Activated B cell treated with CpG ODN at 0.5 μM for 24 hours (primary cell): Measurements from ENCODE around the gene DUXA. TPM values are rescaled to one million over a fixed set of nuclear protein-coding genes. Genes with fewer than 3 reads are reported as not detected.
A peak's percentile ranks its signal among the peaks of the same experiment; 100 is the strongest.

Experiments
- ATAC-seq: fragments of 200-7000 bp; cut with Tn5 transposase; one replicate; pipeline ENCODE4 v1.10.0; 2021; ENCODE audit warnings: low read depth, mild to moderate bottlenecking, moderate library complexity
- CTCF ChIA-PET: fragments of 350-600 bp; sonication (Branson Sonifier 250); formaldehyde crosslinking; loops from one replicate; lab custom pipeline; 2021; ENCODE audit warnings: antibody characterized with exemption; lab: Charles Lee
- POLR2A ChIA-PET: fragments of 350-600 bp; sonication (Branson Sonifier 250); formaldehyde crosslinking; loops from one replicate; lab custom pipeline; 2021; ENCODE audit warnings: antibody characterized with exemption; lab: Charles Lee
- DNase-seq: peaks from one replicate; pipeline ENCODE4 v3.0.0; 2022
- H3K27ac Mint-ChIP-seq: one replicate; pipeline ENCODE4 v1.8.0; 2020; ENCODE audit warnings: mixed read lengths
- H3K27me3 Mint-ChIP-seq: one replicate; pipeline ENCODE4 v1.8.0; 2021; ENCODE audit warnings: mixed read lengths
- H3K36me3 Mint-ChIP-seq: one replicate; pipeline ENCODE4 v1.8.0; 2021; ENCODE audit warnings: low read depth, mixed read lengths
- H3K4me1 Mint-ChIP-seq: one replicate; pipeline ENCODE4 v1.8.0; 2021; ENCODE audit warnings: mixed read lengths
- H3K4me3 Mint-ChIP-seq: one replicate; pipeline ENCODE4 v1.8.0; 2020; ENCODE audit warnings: mild to moderate bottlenecking, mixed read lengths
- H3K9me3 Mint-ChIP-seq: one replicate; pipeline ENCODE4 v1.8.0; 2020; ENCODE audit warnings: mixed read lengths
- intact Hi-C: fragments of 100-400 bp; cut with micrococcal nuclease; formaldehyde crosslinking; loops from one replicate; pipeline ENCODE4 v1.15.1; 2024
- total RNA-seq: library from RNA; stranded (reverse); gene quantifications from 2 replicates; pipeline ENCODE4 v1.2.3, GENCODE V29; 2022
- TF ChIP-seq, protein P1 (sequence below): fragments of 200-600 bp; IDR thresholded peaks from one replicate; pipeline ENCODE4 v1.8.0; 2022; ENCODE audit warnings: antibody characterized with exemption, mild to moderate bottlenecking

DUXA gene
- total RNA-seq, 1 donor from 2014 or later: not detected

DNA sequence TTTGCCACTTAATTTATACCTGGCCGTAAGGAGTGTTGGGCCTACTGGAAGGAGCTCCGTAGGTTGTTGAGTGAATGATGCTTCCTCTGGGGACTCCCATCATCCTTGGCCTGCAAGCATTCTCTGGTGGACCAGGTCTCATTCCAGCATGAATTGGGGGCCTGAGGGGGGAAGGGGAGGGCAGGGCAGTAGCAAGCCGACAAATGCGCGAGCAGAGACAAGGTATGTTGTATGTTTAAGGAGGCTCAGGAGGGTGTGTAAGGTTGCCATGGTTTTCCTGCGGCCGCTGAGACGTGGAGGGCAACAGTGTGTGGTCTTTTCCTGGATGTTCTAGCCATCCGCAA is 24.8 kb upstream of the DUXA start:
- Mint-ChIP-seq H3K4me3 (peak overlapping the region; percentile 92), H3K27ac (peak overlapping the region; percentile 71), H3K4me1 (peaks cover 36% of the 10 kb centered on the region), H3K27me3 (peaks cover 5% of the 10 kb centered on the region), H3K9me3 (peaks cover 16% of the 10 kb centered on the region), H3K36me3 (peaks cover 60% of the 10 kb centered on the region)
- DNase-seq (no peak), ATAC-seq (no peak)
- CTCF ChIA-PET: no interaction called here
- POLR2A ChIA-PET: interaction anchor here (0.6 to 2.1 kb wide), 7 partner anchors 8 to 992 kb away, joined by 3 to 15 read pairs (median 6); partner anchors contain the start of genes ZNF304, ZNF543 and ZNF805
- TF ChIP-seq, protein P1, sequence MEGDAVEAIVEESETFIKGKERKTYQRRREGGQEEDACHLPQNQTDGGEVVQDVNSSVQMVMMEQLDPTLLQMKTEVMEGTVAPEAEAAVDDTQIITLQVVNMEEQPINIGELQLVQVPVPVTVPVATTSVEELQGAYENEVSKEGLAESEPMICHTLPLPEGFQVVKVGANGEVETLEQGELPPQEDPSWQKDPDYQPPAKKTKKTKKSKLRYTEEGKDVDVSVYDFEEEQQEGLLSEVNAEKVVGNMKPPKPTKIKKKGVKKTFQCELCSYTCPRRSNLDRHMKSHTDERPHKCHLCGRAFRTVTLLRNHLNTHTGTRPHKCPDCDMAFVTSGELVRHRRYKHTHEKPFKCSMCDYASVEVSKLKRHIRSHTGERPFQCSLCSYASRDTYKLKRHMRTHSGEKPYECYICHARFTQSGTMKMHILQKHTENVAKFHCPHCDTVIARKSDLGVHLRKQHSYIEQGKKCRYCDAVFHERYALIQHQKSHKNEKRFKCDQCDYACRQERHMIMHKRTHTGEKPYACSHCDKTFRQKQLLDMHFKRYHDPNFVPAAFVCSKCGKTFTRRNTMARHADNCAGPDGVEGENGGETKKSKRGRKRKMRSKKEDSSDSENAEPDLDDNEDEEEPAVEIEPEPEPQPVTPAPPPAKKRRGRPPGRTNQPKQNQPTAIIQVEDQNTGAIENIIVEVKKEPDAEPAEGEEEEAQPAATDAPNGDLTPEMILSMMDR: no peak
- intact Hi-C loops: loop anchor here (10.0 kb wide), 1 partner anchor 173 kb away; the partner anchor contains the start of genes TRAPPC2B and ZNF547

GRCh38 chr19:57191141-57192076 is 24.1 kb upstream of the DUXA start, which contains the start of gene ZNF264:
Gene ZNF264 (plus strand): TSS chr19:57191500. CDS start chr19:57191914, 414 bp downstream.
- ChIA-PET POLR2A (interaction anchor here (0.5 to 2.1 kb wide), 13 partner anchors 9 to 992 kb away, joined by 3 to 15 read pairs (median 4); partner anchors contain the start of genes ZNF304, ZNF543, ZNF776 and ZNF805), CTCF (no interaction called here)
- H3K36me3 Mint-ChIP-seq: peaks cover 54% of the 10 kb centered on the region
- H3K4me3 Mint-ChIP-seq: peak within 1 kb of the TSS; percentile 92
- H3K9me3 Mint-ChIP-seq: peaks cover 16% of the 10 kb centered on the region
- DNase-seq (peak; percentile 88), ATAC-seq (peak; percentile 99)
- H3K4me1 Mint-ChIP-seq: peaks cover 36% of the 10 kb centered on the region
- H3K27me3 Mint-ChIP-seq: peaks cover 5% of the 10 kb centered on the region
- H3K27ac Mint-ChIP-seq: peak within 1 kb of the TSS; percentile 94
- intact Hi-C loops: loop anchor here (1.0 to 10.0 kb wide), 4 partner anchors 49 to 198 kb away; partner anchors contain the start of genes TRAPPC2B, ZNF460, ZNF547 and ZNF548
- TF ChIP-seq, protein P1: no peak

DNA sequence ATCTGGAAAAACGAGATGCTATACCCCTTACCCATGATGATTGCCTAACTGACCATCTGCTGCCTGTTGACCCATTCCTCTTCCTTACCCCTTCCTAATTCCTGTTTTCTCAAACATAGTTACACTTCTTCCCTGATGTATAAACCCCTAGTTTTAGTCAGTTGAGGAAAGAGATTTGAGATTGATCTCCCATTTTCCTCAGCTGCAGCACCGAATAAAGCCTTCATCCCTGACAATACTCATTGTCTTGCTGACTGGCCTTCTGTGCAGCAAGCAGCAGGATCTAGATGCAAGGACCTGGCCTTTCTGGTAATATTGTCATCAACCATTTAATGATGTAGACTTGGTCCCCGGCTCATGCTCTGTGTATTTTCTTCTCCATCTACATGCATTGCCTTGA is 23.0 kb upstream of the DUXA start:
- CTCF ChIA-PET: no interaction called here
- POLR2A ChIA-PET: interaction anchor here (1.2 to 2.1 kb wide), 4 partner anchors 50 to 491 kb away, joined by 4 to 15 read pairs (median 7); partner anchors contain the start of genes ZNF543 and ZNF805
- peaks cover 43% of the 10 kb centered on the region for H3K36me3 Mint-ChIP-seq

DNA sequence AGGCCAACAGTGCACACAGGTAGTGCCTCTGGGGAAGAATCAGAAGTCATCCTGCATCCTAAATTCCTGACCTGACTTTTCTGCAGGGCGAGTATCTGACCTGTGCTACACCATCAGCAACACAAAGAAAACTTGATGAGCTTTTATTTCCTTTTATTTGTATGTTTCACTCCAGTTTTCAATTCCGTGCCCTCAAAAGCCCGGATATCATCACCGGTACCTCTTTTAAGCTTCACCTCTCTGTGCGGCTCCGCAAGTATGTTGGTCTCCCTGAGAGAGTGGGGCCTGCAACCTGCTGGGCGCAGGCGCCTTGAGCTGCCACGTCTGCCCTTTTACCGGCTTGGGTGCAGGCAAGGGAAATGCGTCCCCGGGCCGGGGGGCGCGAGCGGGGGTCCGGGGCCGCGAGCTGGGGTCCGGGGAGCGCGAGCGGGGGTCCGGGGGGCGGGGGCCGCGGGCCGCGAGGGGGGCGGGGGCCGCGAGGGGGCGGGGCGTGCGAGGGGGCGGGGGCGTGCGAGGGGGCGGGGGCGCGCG is 4.3 kb upstream of the DUXA start:
- peaks cover 2% of the 10 kb centered on the region for H3K27me3 Mint-ChIP-seq
- H3K36me3 Mint-ChIP-seq: no peaks in the 10 kb centered on the region
- peak; percentile 52 for ATAC-seq
- CTCF ChIA-PET: no interaction called here
- peak overlapping the region; percentile 73 for H3K4me3 Mint-ChIP-seq
- H3K9me3 Mint-ChIP-seq: peaks cover 12% of the 10 kb centered on the region
- intact Hi-C loops: no loop called here
- H3K27ac Mint-ChIP-seq: peak overlapping the region; percentile 50
- DNase-seq: peak; percentile 21
- peaks cover 9% of the 10 kb centered on the region for H3K4me1 Mint-ChIP-seq
- POLR2A ChIA-PET: no interaction called here
- TF ChIP-seq, protein P1: no peak

More for the DNA sequence above, 23.0 kb upstream of the DUXA start:
- Mint-ChIP-seq H3K9me3 (peaks cover 16% of the 10 kb centered on the region), H3K4me1 (peaks cover 36% of the 10 kb centered on the region), H3K4me3 (peak overlapping the region; percentile 92), H3K27ac (peak overlapping the region; percentile 94), H3K27me3 (peaks cover 5% of the 10 kb centered on the region)
- no peak for DNase-seq
- TF ChIP-seq, protein P1: no peak
- no peak for ATAC-seq
- intact Hi-C loops: loop anchor here (10.0 kb wide), 1 partner anchor 174 kb away; the partner anchor contains the start of genes TRAPPC2B and ZNF547
